Activated B cell treated with CpG ODN at 0.5 μM for 24 hours (primary cell): ENCODE results near the gene RNF182. TPM values are rescaled to one million over a fixed set of nuclear protein-coding genes. Genes with fewer than 3 reads are reported as not detected.

Experiments used
- ATAC-seq: fragments of 200-7000 bp; cut with Tn5 transposase; one replicate; pipeline ENCODE4 v1.10.0; 2021; ENCODE audit warnings: low read depth, mild to moderate bottlenecking, moderate library complexity
- CTCF ChIA-PET: fragments of 350-600 bp; sonication (Branson Sonifier 250); formaldehyde crosslinking; loops from one replicate; lab custom pipeline; 2021; ENCODE audit warnings: antibody characterized with exemption; lab: Charles Lee
- POLR2A ChIA-PET: fragments of 350-600 bp; sonication (Branson Sonifier 250); formaldehyde crosslinking; loops from one replicate; lab custom pipeline; 2021; ENCODE audit warnings: antibody characterized with exemption; lab: Charles Lee
- DNase-seq: peaks from one replicate; pipeline ENCODE4 v3.0.0; 2022
- H3K27ac Mint-ChIP-seq: one replicate; pipeline ENCODE4 v1.8.0; 2020; ENCODE audit warnings: mixed read lengths
- H3K27me3 Mint-ChIP-seq: one replicate; pipeline ENCODE4 v1.8.0; 2021; ENCODE audit warnings: mixed read lengths
- H3K36me3 Mint-ChIP-seq: one replicate; pipeline ENCODE4 v1.8.0; 2021; ENCODE audit warnings: low read depth, mixed read lengths
- H3K4me1 Mint-ChIP-seq: one replicate; pipeline ENCODE4 v1.8.0; 2021; ENCODE audit warnings: mixed read lengths
- H3K4me3 Mint-ChIP-seq: one replicate; pipeline ENCODE4 v1.8.0; 2020; ENCODE audit warnings: mild to moderate bottlenecking, mixed read lengths
- H3K9me3 Mint-ChIP-seq: one replicate; pipeline ENCODE4 v1.8.0; 2020; ENCODE audit warnings: mixed read lengths
- CTCF ChIP-seq: fragments of 200-600 bp; IDR thresholded peaks from one replicate; pipeline ENCODE4 v1.8.0; 2022; ENCODE audit warnings: antibody characterized with exemption, mild to moderate bottlenecking
- intact Hi-C: fragments of 100-400 bp; cut with micrococcal nuclease; formaldehyde crosslinking; loops from one replicate; pipeline ENCODE4 v1.15.1; 2024
- total RNA-seq: library from RNA; stranded (reverse); gene quantifications from 2 replicates; pipeline ENCODE4 v1.2.3, GENCODE V29; 2022

Gene RNF182
- total RNA-seq, 1 donor from 2014 or later: not detected

DNA sequence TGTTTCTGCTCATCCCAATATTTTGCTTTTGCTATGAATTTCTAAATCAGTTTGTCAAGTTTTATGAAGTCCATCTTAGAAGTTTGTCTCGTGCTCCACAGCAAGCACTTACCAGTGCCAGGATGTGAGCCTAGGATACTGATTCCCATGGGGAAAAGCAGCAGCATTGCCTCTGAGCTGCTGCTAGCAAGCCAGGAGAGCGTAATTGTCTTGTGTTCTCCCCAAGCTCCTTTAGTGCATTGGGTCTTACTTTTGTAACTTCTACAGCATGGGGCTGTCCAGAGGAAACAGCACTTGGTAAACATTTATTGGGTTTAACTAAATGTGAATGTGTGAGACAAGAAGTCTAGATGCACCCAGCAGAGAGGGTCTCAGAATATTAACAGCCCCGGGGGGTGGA lies 76.1 kb downstream of the RNF182 start:
- no peak for TF ChIP-seq CTCF
- intact Hi-C loops: no loop called here
- H3K4me3 Mint-ChIP-seq: no peak overlapping the region
- DNase-seq (no peak), ATAC-seq (no peak)
- ChIA-PET POLR2A (no interaction called here), CTCF (no interaction called here)
- no peak overlapping the region for H3K27ac Mint-ChIP-seq
- peaks cover 4% of the 10 kb centered on the region for H3K27me3 Mint-ChIP-seq
- H3K36me3 Mint-ChIP-seq: no peaks in the 10 kb centered on the region
- no peaks in the 10 kb centered on the region for H3K4me1 Mint-ChIP-seq
- H3K9me3 Mint-ChIP-seq: no peaks in the 10 kb centered on the region

DNA sequence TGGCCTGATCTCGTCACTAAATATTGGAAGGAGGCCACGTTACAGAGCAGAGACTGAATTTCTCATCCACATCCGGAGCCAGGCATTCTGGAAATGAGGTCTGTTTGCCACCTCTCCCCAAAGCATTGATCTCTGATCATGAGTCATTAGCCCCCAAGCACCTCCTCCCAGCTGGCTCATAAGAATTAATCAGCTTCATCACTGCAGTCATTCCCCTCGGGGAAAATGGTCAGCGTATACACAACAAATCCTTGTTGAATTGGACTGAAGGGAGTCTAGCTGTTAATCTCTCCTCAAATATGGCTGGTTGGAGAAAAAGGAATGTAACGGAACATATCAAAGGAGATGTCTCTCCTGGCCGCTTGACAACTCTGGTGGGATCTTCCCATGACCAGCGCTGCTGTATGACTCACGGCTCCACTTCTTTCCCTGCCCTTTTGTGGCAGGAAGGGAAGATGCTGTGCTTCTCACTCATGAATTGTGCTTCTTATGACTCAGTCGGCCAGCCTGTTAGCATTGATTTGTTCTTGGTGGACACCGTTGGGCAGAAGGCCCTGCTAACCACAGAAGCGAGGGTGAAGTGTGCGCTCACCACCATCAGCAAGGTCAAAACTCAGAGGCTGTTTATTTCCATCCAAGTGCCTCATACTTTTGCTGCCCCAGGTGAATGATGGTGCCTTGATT lies 76.7 kb downstream of the RNF182 start:
- H3K27ac Mint-ChIP-seq: no peak overlapping the region
- ATAC-seq (no peak), DNase-seq (no peak)
- no peak overlapping the region for H3K4me3 Mint-ChIP-seq
- H3K27me3 Mint-ChIP-seq: peaks cover 4% of the 10 kb centered on the region
- ChIA-PET CTCF (no interaction called here), POLR2A (no interaction called here)
- no peaks in the 10 kb centered on the region for H3K9me3 Mint-ChIP-seq
- intact Hi-C loops: no loop called here
- no peak for TF ChIP-seq CTCF
- H3K4me1 Mint-ChIP-seq: no peaks in the 10 kb centered on the region
- H3K36me3 Mint-ChIP-seq: no peaks in the 10 kb centered on the region

DNA sequence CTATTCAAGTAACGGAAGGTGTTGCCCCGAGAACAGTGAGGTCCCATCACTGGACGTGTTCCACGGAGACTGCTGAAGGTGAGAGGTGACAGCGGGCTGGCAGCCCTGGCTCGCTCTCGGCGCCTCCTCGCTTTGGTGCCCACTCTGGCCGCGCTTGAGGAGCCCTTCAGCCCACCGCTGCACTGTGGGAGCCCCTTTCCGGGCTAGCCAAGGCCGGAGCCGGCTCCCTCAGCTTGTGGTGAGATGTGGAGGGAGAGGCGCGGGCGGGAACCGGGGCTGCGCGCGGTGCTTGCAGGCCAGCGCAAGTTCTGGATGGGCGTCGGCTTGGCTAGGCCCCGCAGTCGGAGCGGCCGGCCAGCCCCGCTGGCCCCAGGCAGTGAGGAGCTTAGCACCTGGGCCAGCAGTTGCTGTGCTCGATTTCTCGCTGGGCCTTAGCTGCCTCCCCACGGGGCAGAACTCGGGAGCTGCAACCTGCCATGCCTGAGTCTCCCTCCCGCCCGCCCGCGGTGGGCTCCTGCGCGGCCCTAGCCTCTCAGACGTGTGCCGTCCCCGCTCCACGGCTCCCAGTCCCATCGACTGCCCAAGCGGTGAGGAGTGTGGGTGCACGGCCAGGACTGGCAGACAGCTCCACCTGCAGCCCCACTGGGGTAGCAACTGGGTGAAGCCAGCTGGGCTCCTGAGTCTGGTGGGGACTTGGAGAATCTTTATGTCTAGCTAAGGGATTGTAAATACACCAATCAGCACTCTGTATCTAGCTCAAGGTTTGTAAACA lies 77.6 kb downstream of the RNF182 start:
- intact Hi-C loops: no loop called here
- Mint-ChIP-seq H3K27me3 (peaks cover 6% of the 10 kb centered on the region), H3K4me1 (no peaks in the 10 kb centered on the region), H3K27ac (no peak overlapping the region), H3K4me3 (no peak overlapping the region), H3K9me3 (no peaks in the 10 kb centered on the region), H3K36me3 (no peaks in the 10 kb centered on the region)
- ATAC-seq (no peak), DNase-seq (no peak)
- CTCF ChIA-PET: no interaction called here
- TF ChIP-seq CTCF: no peak
- POLR2A ChIA-PET: interaction anchor here (0.6 kb wide), 1 partner anchor 59 kb away, joined by 6 read pairs; no protein-coding TSS in a partner anchor

- peaks cover 6% of the 10 kb centered on the region for H3K27me3 Mint-ChIP-seq
- ChIA-PET CTCF (no interaction called here), POLR2A (no interaction called here)
- no peak overlapping the region for H3K27ac Mint-ChIP-seq
- H3K4me3 Mint-ChIP-seq: no peak overlapping the region
- H3K9me3 Mint-ChIP-seq: no peaks in the 10 kb centered on the region
- intact Hi-C loops: no loop called here
- no peak for TF ChIP-seq CTCF
- no peaks in the 10 kb centered on the region for H3K4me1 Mint-ChIP-seq
- no peaks in the 10 kb centered on the region for H3K36me3 Mint-ChIP-seq
- ATAC-seq (no peak), DNase-seq (no peak)
These were observed 79.5 kb downstream of the RNF182 start for GRCh38 chr6:14004258-14004657.

- Mint-ChIP-seq H3K4me3 (no peak overlapping the region), H3K36me3 (no peaks in the 10 kb centered on the region), H3K27ac (no peak overlapping the region), H3K9me3 (no peaks in the 10 kb centered on the region), H3K4me1 (no peaks in the 10 kb centered on the region), H3K27me3 (peaks cover 9% of the 10 kb centered on the region)
- ChIA-PET CTCF (no interaction called here), POLR2A (no interaction called here)
- DNase-seq (no peak), ATAC-seq (no peak)
- TF ChIP-seq CTCF: no peak
- intact Hi-C loops: no loop called here
These were observed 84.1 kb downstream of the RNF182 start for GRCh38 chr6:14008809-14009208.
